Measurements from ENCODE around the gene IER2.

DNA sequence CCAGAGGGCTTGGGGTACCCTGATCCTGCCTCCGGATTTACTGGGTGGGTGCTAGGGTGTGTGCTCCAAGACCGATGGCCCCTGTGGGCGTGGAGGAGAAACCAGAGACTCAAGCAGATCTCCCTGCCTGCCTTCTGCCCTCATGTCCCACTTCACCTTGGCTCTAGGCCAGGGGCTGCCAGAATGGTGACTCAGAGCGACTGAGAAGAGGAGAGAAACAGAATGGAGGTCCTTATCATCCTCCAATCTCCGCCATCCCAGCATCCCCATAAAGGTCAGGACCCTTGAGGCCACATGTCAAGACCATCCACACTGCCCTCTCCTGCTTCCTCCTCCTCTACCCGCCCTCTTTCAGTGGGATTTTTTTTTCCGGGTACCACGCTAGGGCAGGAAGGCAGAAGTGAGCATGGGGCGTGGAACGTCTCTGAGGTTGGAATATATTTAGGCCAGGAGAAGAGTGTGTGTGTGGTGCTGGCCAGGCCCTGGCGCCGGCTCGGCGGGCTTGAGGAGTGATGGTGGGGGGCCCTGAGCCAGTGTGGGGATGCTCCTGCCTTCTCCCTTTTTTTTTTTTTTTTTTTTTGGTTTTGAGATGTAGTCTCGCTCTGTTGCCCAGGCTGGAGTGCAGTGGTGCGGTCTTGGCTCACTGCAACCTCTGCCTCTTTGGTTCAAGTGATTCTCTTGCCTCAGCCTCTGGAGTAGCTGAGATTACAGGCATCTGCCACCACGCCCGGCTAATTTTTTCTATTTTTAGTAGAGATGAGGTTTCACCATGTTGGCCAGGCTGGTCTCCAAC lies 22.3 kb downstream of the IER2 start:
- TF ChIP-seq, protein P1, sequence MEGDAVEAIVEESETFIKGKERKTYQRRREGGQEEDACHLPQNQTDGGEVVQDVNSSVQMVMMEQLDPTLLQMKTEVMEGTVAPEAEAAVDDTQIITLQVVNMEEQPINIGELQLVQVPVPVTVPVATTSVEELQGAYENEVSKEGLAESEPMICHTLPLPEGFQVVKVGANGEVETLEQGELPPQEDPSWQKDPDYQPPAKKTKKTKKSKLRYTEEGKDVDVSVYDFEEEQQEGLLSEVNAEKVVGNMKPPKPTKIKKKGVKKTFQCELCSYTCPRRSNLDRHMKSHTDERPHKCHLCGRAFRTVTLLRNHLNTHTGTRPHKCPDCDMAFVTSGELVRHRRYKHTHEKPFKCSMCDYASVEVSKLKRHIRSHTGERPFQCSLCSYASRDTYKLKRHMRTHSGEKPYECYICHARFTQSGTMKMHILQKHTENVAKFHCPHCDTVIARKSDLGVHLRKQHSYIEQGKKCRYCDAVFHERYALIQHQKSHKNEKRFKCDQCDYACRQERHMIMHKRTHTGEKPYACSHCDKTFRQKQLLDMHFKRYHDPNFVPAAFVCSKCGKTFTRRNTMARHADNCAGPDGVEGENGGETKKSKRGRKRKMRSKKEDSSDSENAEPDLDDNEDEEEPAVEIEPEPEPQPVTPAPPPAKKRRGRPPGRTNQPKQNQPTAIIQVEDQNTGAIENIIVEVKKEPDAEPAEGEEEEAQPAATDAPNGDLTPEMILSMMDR (IDR thresholded peaks at IDR 0.05) = no peak
- TF ChIP-seq POLR2A (IDR thresholded peaks at IDR 0.05) = no peak
